CD14-positive monocyte (primary cell): ENCODE results near the gene CCDC97. TPM values are rescaled to one million over a fixed set of nuclear protein-coding genes. Genes with fewer than 3 reads are reported as not detected.
A peak's percentile ranks its signal among the peaks of the same experiment; 100 is the strongest.
"Not testable (repeated sequence)": the region's sequence is repeated elsewhere in the genome, so short reads cannot be mapped to it uniquely, and the experiment has no call there.

Experiments
- DNase-seq, 3 donors: peaks; one replicate each; pipeline ENCODE4 v3.0.0-alpha.2; 2011 to 2022
- H2AFZ ChIP-seq: 2 replicates; pipeline ENCODE4 v1.6.0; 2012; ENCODE audit warnings: mild to moderate bottlenecking, low read depth, low read length, inconsistent platforms; ENCODE audit not compliant: insufficient read depth, poor library complexity, severe bottlenecking
- H3K27ac ChIP-seq, 2 donors: 1 replicate in 1 of 2; 2 replicates in 1 of 2; pipeline ENCODE4 v1.5.1; 2012 to 2013; ENCODE audit warnings: low read length in 2 of 2, control low read depth in 1 of 2, inconsistent platforms in 1 of 2, low read depth in 1 of 2, mild to moderate bottlenecking in 1 of 2
- H3K27me3 ChIP-seq, 2 donors: one replicate each; pipeline versions ENCODE4 v1.6.0 to v1.6.1; 2011 to 2013; ENCODE audit warnings: low read length in 2 of 2; ENCODE audit not compliant: control insufficient read depth in 2 of 2, insufficient read depth in 2 of 2
- H3K36me3 ChIP-seq, 2 donors: replicated peaks in 1 of 2; 1 replicate in 1 of 2; 2 replicates in 1 of 2; pipeline versions ENCODE4 v1.5.1 to v1.6.1; 2012 to 2013; ENCODE audit warnings: low read length in 2 of 2, control low read depth in 1 of 2, inconsistent platforms in 1 of 2, mild to moderate bottlenecking in 1 of 2; ENCODE audit not compliant: insufficient read depth in 2 of 2, control insufficient read depth in 1 of 2
- H3K4me1 ChIP-seq, 2 donors: 1 replicate in 1 of 2; 2 replicates in 1 of 2; pipeline versions ENCODE4 v1.5.1 to v1.6.1; 2012 to 2013; ENCODE audit warnings: low read length in 2 of 2, control low read depth in 1 of 2, inconsistent platforms in 1 of 2, mild to moderate bottlenecking in 1 of 2, moderate library complexity in 1 of 2; ENCODE audit not compliant: insufficient read depth in 2 of 2, control insufficient read depth in 1 of 2
- H3K4me2 ChIP-seq: replicated peaks from 2 replicates; pipeline ENCODE3; 2012; ENCODE audit warnings: low read length, moderate library complexity, mild to moderate bottlenecking; ENCODE audit not compliant: poor library complexity, severe bottlenecking; ENCODE audit errors: extremely low read depth
- H3K4me3 ChIP-seq, 3 experiments: fragments of 200-600 bp in 1 of 3; sonication (generic) in 1 of 3; replicated peaks in 1 of 3; 1 replicate in 2 of 3; 2 replicates in 1 of 3; pipeline ENCODE4 v1.5.1; 2011 to 2013; ENCODE audit warnings: low read length in 3 of 3, mild to moderate bottlenecking in 3 of 3, control low read depth in 2 of 3, low read depth in 2 of 3, inconsistent platforms in 1 of 3, moderate library complexity in 1 of 3
- H3K79me2 ChIP-seq: 2 replicates; pipeline ENCODE4 v1.6.0; 2012; ENCODE audit warnings: mild to moderate bottlenecking, control low read depth, inconsistent platforms, low read length, moderate library complexity; ENCODE audit not compliant: insufficient read depth
- H3K9ac ChIP-seq: 2 replicates; pipeline ENCODE4 v1.6.0; 2017; ENCODE audit warnings: low read length, mild to moderate bottlenecking; ENCODE audit not compliant: insufficient read depth, poor library complexity, severe bottlenecking
- H3K9me3 ChIP-seq, 2 donors: replicated peaks in 1 of 2; 1 replicate in 1 of 2; 2 replicates in 1 of 2; pipeline versions ENCODE4 v1.5.1 to v1.6.1; 2012 to 2013; ENCODE audit warnings: low read length in 2 of 2, control low read depth in 1 of 2; ENCODE audit not compliant: control insufficient read depth in 1 of 2, insufficient read depth in 1 of 2
- H4K20me1 ChIP-seq: 2 replicates; pipeline ENCODE4 v1.6.0; 2012; ENCODE audit warnings: mild to moderate bottlenecking, low read length, control low read depth, moderate library complexity; ENCODE audit not compliant: insufficient read depth
- H3K27ac Mint-ChIP-seq, 7 donors: one replicate each; pipeline ENCODE4 v1.8.0; 2020; ENCODE audit warnings: mild to moderate bottlenecking in 7 of 7, mixed read lengths in 7 of 7, moderate library complexity in 6 of 7, inconsistent platforms in 2 of 7
- H3K27me3 Mint-ChIP-seq, 3 donors: one replicate each; pipeline ENCODE4 v1.8.0; 2021 to 2022; ENCODE audit warnings: low read depth in 3 of 3, mild to moderate bottlenecking in 3 of 3, mixed read lengths in 3 of 3, moderate library complexity in 3 of 3, inconsistent platforms in 1 of 3
- H3K36me3 Mint-ChIP-seq, 2 donors: one replicate each; pipeline ENCODE4 v1.8.0; 2020; ENCODE audit warnings: mixed read lengths in 2 of 2, inconsistent platforms in 1 of 2, mild to moderate bottlenecking in 1 of 2
- H3K4me1 Mint-ChIP-seq: one replicate; pipeline ENCODE4 v1.8.0; 2020; ENCODE audit warnings: mild to moderate bottlenecking, mixed read lengths
- H3K4me3 Mint-ChIP-seq, 2 donors: one replicate each; pipeline ENCODE4 v1.8.0; 2020; ENCODE audit warnings: mild to moderate bottlenecking in 2 of 2, mixed read lengths in 2 of 2, moderate library complexity in 1 of 2
- H3K9me3 Mint-ChIP-seq, 7 donors: one replicate each; pipeline ENCODE4 v1.8.0; 2020 to 2022; ENCODE audit warnings: mixed read lengths in 7 of 7, mild to moderate bottlenecking in 6 of 7, moderate library complexity in 6 of 7, inconsistent platforms in 2 of 7
- whole genome bisulfite sequencing: methylation state at CpG from one replicate; pipeline ENCODE4 v1.1.5; 2013; ENCODE audit warnings: missing lambda C conversion rate; ENCODE audit not compliant: insufficient coverage; 5-methylcytosine and 5-hydroxymethylcytosine counted together
- intact Hi-C, 2 donors: fragments of 100-400 bp; cut with micrococcal nuclease; formaldehyde crosslinking; loops; one replicate each; pipeline versions ENCODE4 v1.15.0 to v1.15.1; 2023
- polyA plus RNA-seq, 3 donors: library from polyadenylated mRNA; depleted of rRNA in 1 of 3; unstranded in 2 of 3; stranded (reverse) in 1 of 3; fragments of 300-500 nt in 2 of 3; fragments of >200 nt in 1 of 3; fragmentation: Illumina TruSeq in 2 of 3; gene quantifications; 1 replicate in 2 of 3; 2 replicates in 1 of 3; pipeline ENCODE4 v1.2.3, GENCODE V29; 2012 to 2021
- TF ChIP-seq, protein P1 (sequence below): fragments of 200-600 bp; IDR thresholded peaks from one replicate; pipeline ENCODE4 v1.8.0; 2022; ENCODE audit warnings: antibody characterized with exemption, mild to moderate bottlenecking

CCDC97 gene
- polyA plus RNA-seq, 3 donors, result 6.1 to 13.0 (median 8.8) TPM

GRCh38 chr19:41367848-41368301 is 57.9 kb downstream of the CCDC97 start:
- Histone ChIP-seq H3K79me2 (peaks cover 65% of the 10 kb centered on the region), H3K27ac (peak overlapping the region; percentile 48 to 83), H3K4me3 (peak overlapping the region in 1 of 3 experiments; percentile 35), H3K36me3 (no peaks in the 10 kb centered on the region), H3K4me1 (peaks cover 60 to 65% of the 10 kb centered on the region in 2 donors), H3K9ac (peak overlapping the region; percentile 39), H4K20me1 (no peaks in the 10 kb centered on the region), H3K4me2 (peak overlapping the region; percentile 44), H3K9me3 (no peaks in the 10 kb centered on the region), H2AFZ (peak overlapping the region; percentile 6), H3K27me3 (no peaks in the 10 kb centered on the region)
- TF ChIP-seq, protein P1, sequence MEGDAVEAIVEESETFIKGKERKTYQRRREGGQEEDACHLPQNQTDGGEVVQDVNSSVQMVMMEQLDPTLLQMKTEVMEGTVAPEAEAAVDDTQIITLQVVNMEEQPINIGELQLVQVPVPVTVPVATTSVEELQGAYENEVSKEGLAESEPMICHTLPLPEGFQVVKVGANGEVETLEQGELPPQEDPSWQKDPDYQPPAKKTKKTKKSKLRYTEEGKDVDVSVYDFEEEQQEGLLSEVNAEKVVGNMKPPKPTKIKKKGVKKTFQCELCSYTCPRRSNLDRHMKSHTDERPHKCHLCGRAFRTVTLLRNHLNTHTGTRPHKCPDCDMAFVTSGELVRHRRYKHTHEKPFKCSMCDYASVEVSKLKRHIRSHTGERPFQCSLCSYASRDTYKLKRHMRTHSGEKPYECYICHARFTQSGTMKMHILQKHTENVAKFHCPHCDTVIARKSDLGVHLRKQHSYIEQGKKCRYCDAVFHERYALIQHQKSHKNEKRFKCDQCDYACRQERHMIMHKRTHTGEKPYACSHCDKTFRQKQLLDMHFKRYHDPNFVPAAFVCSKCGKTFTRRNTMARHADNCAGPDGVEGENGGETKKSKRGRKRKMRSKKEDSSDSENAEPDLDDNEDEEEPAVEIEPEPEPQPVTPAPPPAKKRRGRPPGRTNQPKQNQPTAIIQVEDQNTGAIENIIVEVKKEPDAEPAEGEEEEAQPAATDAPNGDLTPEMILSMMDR, result no peak
- intact Hi-C loops, result no loop called here
- peaks cover 2 to 12% of the 10 kb centered on the region in 2 donors for H3K36me3 Mint-ChIP-seq
- peak overlapping the region; percentile 85 to 96 (median 93) for H3K27ac Mint-ChIP-seq
- H3K27me3 Mint-ChIP-seq, result peaks cover 0 to 2% (median 0%) of the 10 kb centered on the region in 3 donors
- peaks cover 0 to 2% (median 0%) of the 10 kb centered on the region in 7 donors for H3K9me3 Mint-ChIP-seq
- DNase-seq, result peak; percentile 63 to 85 (median 83)
- H3K4me1 Mint-ChIP-seq, result peaks cover 52% of the 10 kb centered on the region
- H3K4me3 Mint-ChIP-seq, result peak overlapping the region in 1 of 2 donors; percentile 55
- WGBS, result 7% methylated on average over 5 of the region's 6 CpGs

GRCh38 chr19:41369769-41370168 is 59.8 kb downstream of the CCDC97 start:
- intact Hi-C loops, result loop anchor here in 1 of 2 donors (10.0 kb wide), 1 partner anchor 55 kb away; the partner anchor contains the start of gene B3GNT8
- peaks cover 2 to 12% of the 10 kb centered on the region in 2 donors for H3K36me3 Mint-ChIP-seq
- Histone ChIP-seq H3K36me3 (no peaks in the 10 kb centered on the region), H3K4me3 (no peak overlapping the region), H3K27ac (no peak overlapping the region), H3K4me1 (peaks cover 47 to 50% of the 10 kb centered on the region in 2 donors), H3K4me2 (no peak overlapping the region), H3K9ac (no peak overlapping the region), H3K79me2 (peaks cover 62% of the 10 kb centered on the region), H2AFZ (no peak overlapping the region), H3K27me3 (no peaks in the 10 kb centered on the region), H3K9me3 (no peaks in the 10 kb centered on the region), H4K20me1 (no peaks in the 10 kb centered on the region)
- H3K27me3 Mint-ChIP-seq, result peaks cover 0 to 4% (median 0%) of the 10 kb centered on the region in 3 donors
- DNase-seq, result no peak
- WGBS, result no CpG with 5 or more reads among the region's 2 CpGs
- H3K4me1 Mint-ChIP-seq, result peaks cover 41% of the 10 kb centered on the region
- no peak overlapping the region for H3K4me3 Mint-ChIP-seq
- TF ChIP-seq, protein P1, result no peak
- peaks cover 0 to 2% (median 0%) of the 10 kb centered on the region in 7 donors for H3K9me3 Mint-ChIP-seq
- peak overlapping the region in 1 of 7 donors; percentile 70 for H3K27ac Mint-ChIP-seq

GRCh38 chr19:41371119-41371518 is 61.1 kb downstream of the CCDC97 start:
- H3K4me3 ChIP-seq, H3K9me3 ChIP-seq, DNase-seq, H3K27me3 Mint-ChIP-seq, H3K4me2 ChIP-seq, H3K27me3 ChIP-seq, H3K4me3 Mint-ChIP-seq, H3K9ac ChIP-seq, H3K27ac ChIP-seq, H3K36me3 ChIP-seq, H4K20me1 ChIP-seq, H2AFZ ChIP-seq, H3K9me3 Mint-ChIP-seq: not testable (repeated sequence)
- Histone ChIP-seq H3K79me2 (peaks cover 53% of the 10 kb centered on the region), H3K4me1 (peaks cover 39 to 44% of the 10 kb centered on the region in 2 donors)
- peaks cover 2 to 12% of the 10 kb centered on the region in 2 donors for H3K36me3 Mint-ChIP-seq
- H3K4me1 Mint-ChIP-seq, result peaks cover 38% of the 10 kb centered on the region
- intact Hi-C loops, result loop anchor here in 1 of 2 donors (10.0 kb wide), 1 partner anchor 54 kb away; the partner anchor contains the start of gene B3GNT8
- H3K27ac Mint-ChIP-seq, result peak overlapping the region in 3 of 7 donors; percentile 11 to 50 (median 30)
- WGBS, result no CpG with 5 or more reads among the region's 5 CpGs
